ENCODE results near the gene ARHGAP15. TPM values are rescaled to one million over a fixed set of nuclear protein-coding genes. Genes with fewer than 3 reads are reported as not detected.

ARHGAP15 gene
- total RNA-seq, 1 donor from 2014 or later = 18.5 TPM

DNA sequence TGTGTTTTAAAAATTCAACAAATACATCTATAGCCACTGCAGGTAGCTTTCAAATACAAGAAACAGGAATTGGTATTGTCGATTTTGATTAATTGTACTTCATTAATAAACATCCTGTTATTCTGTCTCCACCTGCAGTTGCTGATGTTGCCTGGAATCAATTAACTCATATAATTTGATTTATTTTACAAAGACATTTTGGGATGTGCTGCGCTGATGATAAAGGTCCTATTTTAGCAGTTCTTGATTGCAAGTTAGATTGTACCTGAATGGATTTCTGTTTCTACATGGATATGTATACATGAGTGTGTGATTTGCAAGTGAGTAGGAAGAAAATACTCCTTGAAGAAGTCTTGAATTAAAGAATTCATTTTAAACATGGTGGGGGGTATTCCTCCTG lies 605.3 kb downstream of the ARHGAP15 start:
- intact Hi-C loops (cut with DNase I) = no loop called here
- ATAC-seq (no peak), DNase-seq (no peak)
- Histone ChIP-seq H3K4me3 (no peak overlapping the region), H3K4me1 (no peaks in the 10 kb centered on the region), H3K36me3 (no peaks in the 10 kb centered on the region), H3K27ac (no peak overlapping the region), H3K9me3 (no peaks in the 10 kb centered on the region), H3K27me3 (ENCODE audit: low read depth) (no peaks in the 10 kb centered on the region)
- TF ChIP-seq, protein P1, sequence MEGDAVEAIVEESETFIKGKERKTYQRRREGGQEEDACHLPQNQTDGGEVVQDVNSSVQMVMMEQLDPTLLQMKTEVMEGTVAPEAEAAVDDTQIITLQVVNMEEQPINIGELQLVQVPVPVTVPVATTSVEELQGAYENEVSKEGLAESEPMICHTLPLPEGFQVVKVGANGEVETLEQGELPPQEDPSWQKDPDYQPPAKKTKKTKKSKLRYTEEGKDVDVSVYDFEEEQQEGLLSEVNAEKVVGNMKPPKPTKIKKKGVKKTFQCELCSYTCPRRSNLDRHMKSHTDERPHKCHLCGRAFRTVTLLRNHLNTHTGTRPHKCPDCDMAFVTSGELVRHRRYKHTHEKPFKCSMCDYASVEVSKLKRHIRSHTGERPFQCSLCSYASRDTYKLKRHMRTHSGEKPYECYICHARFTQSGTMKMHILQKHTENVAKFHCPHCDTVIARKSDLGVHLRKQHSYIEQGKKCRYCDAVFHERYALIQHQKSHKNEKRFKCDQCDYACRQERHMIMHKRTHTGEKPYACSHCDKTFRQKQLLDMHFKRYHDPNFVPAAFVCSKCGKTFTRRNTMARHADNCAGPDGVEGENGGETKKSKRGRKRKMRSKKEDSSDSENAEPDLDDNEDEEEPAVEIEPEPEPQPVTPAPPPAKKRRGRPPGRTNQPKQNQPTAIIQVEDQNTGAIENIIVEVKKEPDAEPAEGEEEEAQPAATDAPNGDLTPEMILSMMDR (IDR thresholded peaks at IDR 0.05) = no peak

DNA sequence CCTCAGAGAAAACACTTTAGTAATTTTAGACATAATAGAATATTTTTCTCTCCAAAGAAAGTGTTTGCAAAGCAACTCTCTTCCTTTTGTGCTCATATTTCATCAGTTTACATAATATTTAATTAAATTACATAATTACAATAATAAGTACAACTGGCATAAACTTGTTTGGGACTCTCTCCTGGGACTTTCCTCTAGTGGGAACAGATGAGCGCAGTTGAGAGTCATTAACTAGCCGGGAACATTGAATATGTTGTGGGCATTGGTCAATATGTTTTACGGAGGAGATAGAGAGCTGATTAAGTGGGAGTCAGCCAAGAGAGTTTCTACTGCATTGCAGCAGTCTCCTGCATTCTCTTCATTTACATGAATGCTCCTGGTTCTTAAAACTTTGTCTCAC lies 607.7 kb downstream of the ARHGAP15 start:
- H3K36me3 ChIP-seq = no peaks in the 10 kb centered on the region
- no peaks in the 10 kb centered on the region for H3K9me3 ChIP-seq
- TF ChIP-seq, protein P1 (IDR thresholded peaks at IDR 0.05) = no peak
- ATAC-seq = no peak
- intact Hi-C loops (cut with DNase I) = no loop called here
- no peak for DNase-seq
- H3K27ac ChIP-seq = no peak overlapping the region
- H3K4me3 ChIP-seq = no peak overlapping the region
- H3K27me3 ChIP-seq (ENCODE audit: low read depth) = no peaks in the 10 kb centered on the region
- no peaks in the 10 kb centered on the region for H3K4me1 ChIP-seq

DNA sequence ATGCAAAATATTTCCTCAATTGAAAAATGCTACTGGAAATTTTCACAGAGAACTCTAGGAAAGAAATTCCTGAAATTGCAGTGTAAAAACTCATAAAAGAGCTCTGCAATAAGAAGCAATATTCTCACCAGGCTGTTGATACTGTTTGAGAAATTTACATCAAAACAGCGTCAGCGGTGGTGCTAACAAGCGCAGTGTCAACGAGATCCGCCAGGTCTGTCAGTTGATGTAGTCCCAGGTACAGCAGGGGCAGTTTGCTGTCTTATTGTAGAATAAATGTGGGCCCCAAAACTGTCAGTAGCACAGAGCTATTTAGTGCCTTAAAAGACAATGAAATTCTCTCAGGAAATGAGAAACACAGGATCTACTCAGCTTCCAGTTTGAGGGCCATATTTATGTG lies 611.2 kb downstream of the ARHGAP15 start:
- H3K27me3 ChIP-seq (ENCODE audit: low read depth) = no peaks in the 10 kb centered on the region
- no peak overlapping the region for H3K27ac ChIP-seq
- TF ChIP-seq, protein P1 (IDR thresholded peaks at IDR 0.05) = no peak
- no peaks in the 10 kb centered on the region for H3K36me3 ChIP-seq
- intact Hi-C loops (cut with DNase I) = no loop called here
- H3K9me3 ChIP-seq = no peaks in the 10 kb centered on the region
- DNase-seq = no peak
- H3K4me1 ChIP-seq = no peaks in the 10 kb centered on the region
- no peak overlapping the region for H3K4me3 ChIP-seq
- no peak for ATAC-seq

DNA sequence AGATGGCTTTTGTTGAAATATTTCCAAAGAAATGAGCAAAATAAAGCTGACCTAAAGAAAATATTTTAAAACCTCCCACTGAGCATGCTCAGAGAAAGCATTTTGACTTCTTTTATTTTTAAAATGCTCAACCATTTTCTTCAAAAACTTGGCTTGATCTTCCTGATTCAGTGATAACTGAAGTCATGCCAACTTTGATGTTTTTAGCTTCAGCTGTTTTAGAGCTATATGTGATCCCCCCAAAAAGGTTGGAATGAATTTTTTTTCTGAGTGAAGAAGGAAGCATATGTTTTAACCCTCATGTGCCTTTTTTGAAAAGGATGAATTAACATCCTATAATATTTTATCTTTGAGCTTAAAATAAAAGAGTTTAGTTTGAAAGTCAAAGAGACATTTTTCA lies 612.0 kb downstream of the ARHGAP15 start:
- TF ChIP-seq, protein P1 (IDR thresholded peaks at IDR 0.05) = no peak
- no peak for ATAC-seq
- Histone ChIP-seq H3K36me3 (no peaks in the 10 kb centered on the region), H3K4me3 (no peak overlapping the region), H3K27ac (no peak overlapping the region), H3K4me1 (no peaks in the 10 kb centered on the region), H3K9me3 (no peaks in the 10 kb centered on the region), H3K27me3 (ENCODE audit: low read depth) (no peaks in the 10 kb centered on the region)
- no peak for DNase-seq
- intact Hi-C loops (cut with DNase I) = no loop called here

DNA sequence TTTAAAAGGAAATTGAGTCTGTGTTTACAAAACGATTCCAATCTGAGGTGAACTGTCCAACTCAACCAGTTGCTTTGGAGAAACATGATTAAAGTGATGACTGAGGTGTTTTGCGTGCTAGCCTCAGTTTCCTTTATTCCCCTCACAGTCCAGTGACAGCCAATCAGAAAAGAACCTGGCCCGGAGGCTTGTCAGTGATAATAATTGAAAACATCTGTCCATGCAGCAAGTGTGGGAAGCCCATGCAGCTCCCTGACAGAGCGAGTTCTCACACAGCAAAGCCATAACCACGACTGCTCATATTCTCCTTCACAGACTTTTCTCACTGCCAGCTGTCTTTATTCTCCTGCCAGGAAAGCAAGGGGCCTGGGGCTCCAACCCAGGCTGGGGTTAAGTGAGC lies 613.4 kb downstream of the ARHGAP15 start:
- Histone ChIP-seq H3K27me3 (ENCODE audit: low read depth) (no peaks in the 10 kb centered on the region), H3K36me3 (no peaks in the 10 kb centered on the region), H3K27ac (no peak overlapping the region), H3K9me3 (no peaks in the 10 kb centered on the region), H3K4me1 (no peaks in the 10 kb centered on the region), H3K4me3 (no peak overlapping the region)
- ATAC-seq (no peak), DNase-seq (no peak)
- intact Hi-C loops (cut with DNase I) = no loop called here
- TF ChIP-seq, protein P1 (IDR thresholded peaks at IDR 0.05) = no peak

DNA sequence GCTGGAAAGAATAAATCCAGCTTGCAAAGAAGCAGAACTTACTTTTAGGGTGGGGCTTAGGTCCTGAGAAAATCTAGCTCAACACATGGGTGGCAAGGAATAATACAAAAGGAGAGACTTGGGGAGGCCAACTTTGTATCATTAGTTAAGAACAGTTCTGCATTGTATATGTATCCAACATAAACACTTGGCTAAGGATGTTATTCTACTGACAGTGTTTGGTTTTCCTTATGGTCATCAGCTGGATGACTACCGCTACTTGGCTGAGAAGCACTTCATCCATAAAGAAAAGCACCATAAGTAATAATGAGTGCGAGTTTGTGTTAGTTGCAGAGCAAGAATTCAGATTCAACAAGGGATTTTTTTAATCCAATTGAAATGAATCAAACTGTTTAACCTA lies 614.9 kb downstream of the ARHGAP15 start:
- TF ChIP-seq, protein P1 (IDR thresholded peaks at IDR 0.05) = no peak

More for the DNA sequence above, 614.9 kb downstream of the ARHGAP15 start:
- DNase-seq = no peak
- Histone ChIP-seq H3K4me3 (no peak overlapping the region), H3K27ac (no peak overlapping the region), H3K36me3 (no peaks in the 10 kb centered on the region), H3K27me3 (ENCODE audit: low read depth) (no peaks in the 10 kb centered on the region), H3K9me3 (no peaks in the 10 kb centered on the region), H3K4me1 (no peaks in the 10 kb centered on the region)
- intact Hi-C loops (cut with DNase I) = no loop called here
- no peak for ATAC-seq

All from lower lobe of right lung (tissue), 2 donors.